Endothelial cell of umbilical vein (primary cell): ENCODE results near the gene RPH3AL. TPM values are rescaled to one million over a fixed set of nuclear protein-coding genes. Genes with fewer than 3 reads are reported as not detected.

Experiments used
- BruUV-seq: library from RNA; stranded (reverse); fragments of 400-500 nt; replicated peaks from 2 replicates; lab custom pipeline; 2021; lab: Mats Ljungman, UMichigan
- CTCF ChIA-PET: fragments of 300-600, 350-600 bp; sonication (Branson Sonifier 250); formaldehyde crosslinking; loops from one replicate; lab custom pipeline; 2021; ENCODE audit warnings: antibody characterized with exemption, inconsistent platforms; lab: Charles Lee
- POLR2A ChIA-PET: fragments of 300-600, 350-600 bp; sonication (Branson Sonifier 250); formaldehyde crosslinking; loops from one replicate; lab custom pipeline; 2021; ENCODE audit warnings: antibody characterized with exemption, inconsistent platforms; lab: Charles Lee
- DNase-seq: peaks from one replicate; pipeline ENCODE4 v3.0.0-alpha.2; 2011; ENCODE audit warnings: low read depth, low spot score
- FAIRE-seq: peaks from 2 replicates; lab custom pipeline; 2011; peaks lifted over from hg19 to GRCh38; lab: Jason Lieb, UNC
- H2AFZ ChIP-seq: 2 replicates; pipeline ENCODE4 v1.6.0; 2012; ENCODE audit warnings: low read depth, low read length, control low read depth, inconsistent platforms
- H3K27ac ChIP-seq: 2 replicates; pipeline ENCODE4 v1.5.1; 2011; ENCODE audit warnings: low read depth, mild to moderate bottlenecking, control low read depth, low read length, moderate library complexity; ENCODE audit not compliant: insufficient read depth
- H3K27me3 ChIP-seq, 2 experiments: 2 replicates each; pipeline versions ENCODE4 v1.6.0 to v1.6.1; 2011; ENCODE audit warnings: low read length in 2 of 2, mixed read lengths in 1 of 2; ENCODE audit not compliant: control insufficient read depth in 2 of 2, insufficient read depth in 2 of 2
- H3K36me3 ChIP-seq, 2 experiments: 2 replicates in 1 of 2; 3 replicates in 1 of 2; pipeline ENCODE4 v1.5.1; 2011; ENCODE audit warnings: low read length in 2 of 2, mild to moderate bottlenecking in 1 of 2, moderate library complexity in 1 of 2; ENCODE audit not compliant: control insufficient read depth in 2 of 2, insufficient read depth in 2 of 2; ENCODE audit errors: extremely low read depth in 1 of 2
- H3K4me1 ChIP-seq: 3 replicates; pipeline ENCODE4 v1.5.1; 2011; ENCODE audit warnings: mild to moderate bottlenecking, low read length; ENCODE audit not compliant: control insufficient read depth, insufficient read depth; ENCODE audit errors: extremely low read depth
- H3K4me2 ChIP-seq: 2 replicates; pipeline ENCODE4 v1.6.1; 2011; ENCODE audit warnings: low read length, control low read depth, mixed read lengths; ENCODE audit not compliant: insufficient read depth
- H3K4me3 ChIP-seq, 3 experiments: fragments of 200-600 bp in 1 of 3; sonication (generic), shearing (Covaris generic) in 1 of 3; replicated peaks in 1 of 3; 2 replicates each; pipeline ENCODE4 v1.5.1; 2011 to 2016; ENCODE audit warnings: control low read depth in 3 of 3, low read length in 3 of 3, mild to moderate bottlenecking in 2 of 3, inconsistent platforms in 1 of 3, low read depth in 1 of 3, moderate library complexity in 1 of 3; ENCODE audit not compliant: insufficient read depth in 1 of 3
- H3K79me2 ChIP-seq: 2 replicates; pipeline ENCODE4 v1.6.0; 2012; ENCODE audit warnings: low read length, inconsistent platforms; ENCODE audit not compliant: control insufficient read depth, insufficient read depth
- H3K9ac ChIP-seq: replicated peaks from 2 replicates; pipeline ENCODE3; 2011; ENCODE audit warnings: low read length, control low read depth; ENCODE audit not compliant: insufficient read depth; ENCODE audit errors: extremely low read depth
- H3K9me1 ChIP-seq: replicated peaks from 3 replicates; pipeline ENCODE4 v1.6.0; 2011; ENCODE audit warnings: mild to moderate bottlenecking, low read length; ENCODE audit not compliant: control insufficient read depth, insufficient read depth; ENCODE audit errors: extremely low read depth
- H3K9me3 ChIP-seq: replicated peaks from 2 replicates; pipeline ENCODE4 v1.5.1; 2012; ENCODE audit warnings: low read length, inconsistent platforms; ENCODE audit not compliant: control insufficient read depth, insufficient read depth
- H4K20me1 ChIP-seq: replicated peaks from 2 replicates; pipeline ENCODE3; 2011; ENCODE audit warnings: mild to moderate bottlenecking, low read length; ENCODE audit not compliant: control insufficient read depth, insufficient read depth; ENCODE audit errors: extremely low read depth
- CTCF ChIP-seq, 2 donors: IDR thresholded peaks; 1 replicate in 1 of 2; 2 replicates in 1 of 2; pipeline ENCODE4 v1.5.1; 2011; ENCODE audit warnings: low read length in 2 of 2, mild to moderate bottlenecking in 2 of 2, moderate library complexity in 2 of 2, control low read depth in 1 of 2, inconsistent platforms in 1 of 2, low read depth in 1 of 2; ENCODE audit not compliant: insufficient read depth in 1 of 2; ENCODE audit errors: extremely low read depth in 1 of 2
- EZH2 ChIP-seq: IDR thresholded peaks from 2 replicates; pipeline ENCODE4 v1.6.1; 2012; ENCODE audit warnings: borderline replicate concordance, low read depth, mild to moderate bottlenecking, moderate library complexity, low read length, inconsistent platforms; ENCODE audit not compliant: severe bottlenecking
- FOS ChIP-seq: IDR thresholded peaks from 2 replicates; pipeline ENCODE4 v1.6.1; 2011; ENCODE audit warnings: mild to moderate bottlenecking, low read length, moderate library complexity, borderline replicate concordance; ENCODE audit not compliant: insufficient read depth
- GATA2 ChIP-seq: IDR thresholded peaks from 2 replicates; pipeline ENCODE4 v1.7.0; 2011; ENCODE audit warnings: low read depth, mild to moderate bottlenecking, moderate library complexity, mixed read lengths, low read length; ENCODE audit not compliant: insufficient read length, insufficient read depth
- JUN ChIP-seq: IDR thresholded peaks from 2 replicates; pipeline ENCODE4 v1.6.1; 2011; ENCODE audit warnings: borderline replicate concordance, low read depth; ENCODE audit not compliant: insufficient read length, insufficient read depth
- MAX ChIP-seq: IDR thresholded peaks from 2 replicates; pipeline ENCODE4 v1.6.1; 2011; ENCODE audit not compliant: insufficient read depth, insufficient read length
- MYC ChIP-seq: IDR thresholded peaks from one replicate; pipeline ENCODE4 v1.6.1; 2011; ENCODE audit warnings: mild to moderate bottlenecking, low read depth, low read length
- POLR2A ChIP-seq: IDR thresholded peaks from 2 replicates; pipeline ENCODE4 v1.6.1; 2012; ENCODE audit warnings: low read depth, mild to moderate bottlenecking, control low read depth, low read length
- POLR2AphosphoS5 ChIP-seq: IDR thresholded peaks from 2 replicates; pipeline ENCODE4 v1.6.1; 2012; ENCODE audit warnings: low read depth, mild to moderate bottlenecking, control low read depth, low read length, moderate library complexity; ENCODE audit not compliant: insufficient read depth
- dilution Hi-C: fragments of 300-500 bp; cut with MboI; formaldehyde crosslinking; loops from one replicate; pipeline ENCODE4 v1.15.0; 2019; ENCODE audit warnings: low sequenced_read_pairs; ENCODE audit not compliant: extremely low pct_ligation_motif_present
- intact Hi-C: fragments of 100-400 bp; cut with micrococcal nuclease; formaldehyde crosslinking; loops from one replicate; pipeline ENCODE4 v1.10.0; 2022
- polyA plus RNA-seq, 4 experiments: library from polyadenylated mRNA; depleted of rRNA in 3 of 4; stranded (reverse) in 3 of 4; unstranded in 1 of 4; fragments of >200 nt; gene quantifications; 2 replicates each; pipeline versions ENCODE4 v1.2.1 to v1.2.3, GENCODE V29; 2011 to 2012; ENCODE audit warnings: missing spikeins in 1 of 4
- total RNA-seq: library from RNA; stranded (reverse); gene quantifications from 2 replicates; pipeline ENCODE4 v1.2.3, GENCODE V29; 2021

Gene RPH3AL
- total and polyA plus RNA-seq, 2 donors (not counting 3 experiments of a cell fraction or from before 2014, with no cell fraction given): 4.1 to 7.0 TPM

- TF ChIP-seq EZH2 (no peak), GATA2 (no peak), FOS (no peak), POLR2A (no peak), JUN (no peak), POLR2AphosphoS5 (no peak), MYC (no peak), MAX (no peak), CTCF (IDR thresholded peaks at IDR 0.05; ENCODE audit: extremely low read depth in 1 of 2, insufficient read depth in 1 of 2, low read depth in 1 of 2, low read length in 2 of 2) (no peak)
- peak overlapping the region; percentile 62 for H3K27ac ChIP-seq
- intact Hi-C loops (no loop called here), dilution Hi-C loops (no loop called here)
- peaks cover 22% of the 10 kb centered on the region for H3K4me1 ChIP-seq
- ChIA-PET POLR2A (no interaction called here), CTCF (no interaction called here)
- H3K9me1 ChIP-seq: no peaks in the 10 kb centered on the region
- no peaks in the 10 kb centered on the region for H3K27me3 ChIP-seq
- H2AFZ ChIP-seq: no peak overlapping the region
- no peaks in the 10 kb centered on the region for H3K9me3 ChIP-seq
- no peaks in the 10 kb centered on the region for H4K20me1 ChIP-seq
- H3K4me2 ChIP-seq: no peak overlapping the region
- H3K79me2 ChIP-seq: no peaks in the 10 kb centered on the region
- no peak for DNase-seq
- BruUV-seq: no TSS peak
- H3K36me3 ChIP-seq: no peaks in the 10 kb centered on the region
- no peak overlapping the region for H3K4me3 ChIP-seq
- FAIRE-seq: no peak
- no peak overlapping the region for H3K9ac ChIP-seq
These were observed 124.5 kb downstream of the RPH3AL start for GRCh38 chr17:227946-228615.
